HG03469 (cell line): Measurements from ENCODE around the gene C1orf94.

Experiments
- ATAC-seq: cut with Tn5 transposase; IDR thresholded peaks from one replicate; pipeline ENCODE4 v1.9.1; 2021; ENCODE audit warnings: mild to moderate bottlenecking, moderate library complexity, moderate number of reproducible peaks; ENCODE audit not compliant: unreplicated experiment

The C1orf94 gene, protein sequence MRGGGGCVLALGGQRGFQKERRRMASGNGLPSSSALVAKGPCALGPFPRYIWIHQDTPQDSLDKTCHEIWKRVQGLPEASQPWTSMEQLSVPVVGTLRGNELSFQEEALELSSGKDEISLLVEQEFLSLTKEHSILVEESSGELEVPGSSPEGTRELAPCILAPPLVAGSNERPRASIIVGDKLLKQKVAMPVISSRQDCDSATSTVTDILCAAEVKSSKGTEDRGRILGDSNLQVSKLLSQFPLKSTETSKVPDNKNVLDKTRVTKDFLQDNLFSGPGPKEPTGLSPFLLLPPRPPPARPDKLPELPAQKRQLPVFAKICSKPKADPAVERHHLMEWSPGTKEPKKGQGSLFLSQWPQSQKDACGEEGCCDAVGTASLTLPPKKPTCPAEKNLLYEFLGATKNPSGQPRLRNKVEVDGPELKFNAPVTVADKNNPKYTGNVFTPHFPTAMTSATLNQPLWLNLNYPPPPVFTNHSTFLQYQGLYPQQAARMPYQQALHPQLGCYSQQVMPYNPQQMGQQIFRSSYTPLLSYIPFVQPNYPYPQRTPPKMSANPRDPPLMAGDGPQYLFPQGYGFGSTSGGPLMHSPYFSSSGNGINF

DNA sequence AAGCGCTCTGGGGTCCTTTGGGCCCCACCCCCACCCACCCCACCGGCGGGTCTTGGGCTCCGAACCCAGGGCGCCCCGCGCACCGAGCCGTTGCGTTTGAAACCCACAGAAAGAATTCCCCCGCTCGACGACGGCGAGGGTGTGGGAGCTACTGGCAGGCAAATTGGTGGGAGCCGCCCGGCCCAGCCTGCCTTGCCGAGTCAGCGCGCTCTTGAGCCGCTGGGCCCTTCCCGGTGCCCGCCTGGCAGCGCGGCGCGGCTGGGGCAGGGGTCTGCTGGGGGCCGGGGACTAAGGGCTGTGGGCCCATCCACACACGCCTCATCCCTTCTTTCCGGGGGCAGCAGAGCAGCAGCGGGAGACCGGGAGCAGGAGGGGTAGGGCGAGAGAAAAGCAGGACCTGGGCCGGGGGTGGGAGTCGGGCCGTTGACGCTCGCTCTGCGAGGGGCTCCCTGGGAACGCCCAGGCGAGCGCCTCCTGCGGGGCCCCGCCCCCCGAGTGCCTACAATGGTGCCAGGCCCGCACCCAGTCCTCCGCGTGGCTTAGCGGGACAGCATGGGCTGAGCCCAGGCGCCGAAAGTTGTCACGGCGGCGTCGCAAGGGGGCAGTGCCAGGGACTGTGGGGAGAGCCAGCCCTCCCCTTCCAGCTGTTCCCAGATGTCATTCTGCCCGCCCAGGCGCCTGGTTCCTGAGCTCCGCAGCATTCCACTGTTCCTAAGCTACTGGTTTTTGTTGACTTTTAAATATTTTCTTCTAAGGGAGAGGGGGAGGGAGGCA is at the start of gene C1orf94:
C1orf94 (plus strand) TSS at position 78 of the 774 bp plus-strand sequence. CDS start 883 bp downstream, outside the sequence.
- ATAC-seq: no peak

DNA sequence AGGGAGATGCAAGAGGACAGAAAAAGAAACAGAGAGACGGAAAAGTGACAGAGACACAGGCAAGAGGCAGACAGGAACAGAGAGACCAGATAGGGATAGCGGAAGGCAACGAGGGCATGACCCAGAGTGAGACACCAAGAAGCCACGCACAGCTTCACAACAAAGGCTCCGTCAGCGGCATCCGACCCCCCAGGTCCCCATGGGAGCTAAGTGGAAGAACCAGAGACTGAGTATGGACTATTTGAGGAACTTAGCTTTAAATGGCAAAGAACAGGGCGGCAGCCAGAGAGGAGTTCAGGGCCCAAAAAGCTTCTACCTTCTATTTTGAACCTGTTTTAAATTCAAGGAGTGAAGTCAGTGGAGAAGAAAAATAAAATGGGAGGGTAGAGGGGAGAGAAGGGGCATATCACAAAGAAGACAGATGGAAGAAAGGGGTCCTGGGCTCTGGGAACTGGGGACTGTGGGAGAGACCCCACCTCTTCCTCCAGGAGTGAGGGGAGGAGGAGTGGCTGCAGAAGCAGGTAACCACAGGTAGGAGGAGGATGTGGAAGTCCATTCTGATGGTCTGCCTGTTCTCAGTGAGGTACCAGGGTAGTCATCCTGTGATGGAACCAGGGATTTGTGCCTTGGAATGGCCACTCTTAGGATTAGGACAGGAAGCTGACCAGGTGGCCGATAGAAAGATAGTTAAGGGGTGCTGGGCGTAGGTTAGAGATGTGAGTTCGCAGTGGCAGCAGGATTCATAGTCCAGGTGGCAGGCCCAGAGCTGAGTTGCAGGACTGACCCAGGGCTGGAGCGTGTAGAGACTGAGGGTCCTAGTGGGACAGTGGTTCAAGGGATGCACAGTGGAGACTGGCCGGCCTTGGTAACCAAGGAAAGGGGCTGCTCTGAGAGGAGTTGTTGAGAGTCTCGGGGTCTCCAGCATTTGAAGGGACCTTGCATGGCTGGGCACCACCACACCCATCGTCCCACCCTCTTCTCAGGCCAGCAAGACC is 49.4 kb upstream of the C1orf94 start:
- no peak for ATAC-seq

DNA sequence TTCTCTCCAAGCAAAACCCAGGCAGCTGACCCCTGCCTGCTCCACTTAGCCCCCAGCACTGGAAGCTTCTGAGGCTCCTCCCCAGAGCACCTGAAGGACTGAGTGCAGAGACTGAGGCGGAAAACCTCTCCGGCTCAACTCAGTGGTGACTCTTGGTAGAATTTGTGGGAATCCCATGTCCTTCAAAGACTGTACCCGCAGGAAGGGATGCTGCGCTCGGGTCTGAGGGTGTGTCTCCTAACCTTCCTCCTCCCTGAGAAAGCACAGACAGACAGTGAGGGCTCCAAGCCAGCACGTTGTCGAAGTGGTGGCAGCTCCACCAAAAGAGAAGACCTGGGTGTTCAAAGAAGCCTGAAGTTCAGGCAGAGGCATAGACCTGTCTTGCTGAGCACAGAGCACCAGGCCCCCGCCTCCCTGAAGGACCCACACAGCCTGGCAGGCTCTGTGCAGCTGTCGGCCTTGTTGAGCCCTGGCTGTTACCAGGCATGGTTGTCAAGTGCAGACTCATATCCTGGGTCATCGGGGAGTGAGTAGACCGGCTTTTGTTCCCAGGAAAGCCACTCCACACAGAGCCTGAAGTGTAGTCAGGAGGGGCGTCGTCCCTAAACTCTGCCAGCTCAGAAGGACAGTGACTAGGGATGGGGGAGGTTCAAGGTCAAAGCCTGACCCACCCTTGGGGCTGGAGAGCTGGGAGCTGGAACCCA is 48.4 kb upstream of the C1orf94 start:
- ATAC-seq: no peak

DNA sequence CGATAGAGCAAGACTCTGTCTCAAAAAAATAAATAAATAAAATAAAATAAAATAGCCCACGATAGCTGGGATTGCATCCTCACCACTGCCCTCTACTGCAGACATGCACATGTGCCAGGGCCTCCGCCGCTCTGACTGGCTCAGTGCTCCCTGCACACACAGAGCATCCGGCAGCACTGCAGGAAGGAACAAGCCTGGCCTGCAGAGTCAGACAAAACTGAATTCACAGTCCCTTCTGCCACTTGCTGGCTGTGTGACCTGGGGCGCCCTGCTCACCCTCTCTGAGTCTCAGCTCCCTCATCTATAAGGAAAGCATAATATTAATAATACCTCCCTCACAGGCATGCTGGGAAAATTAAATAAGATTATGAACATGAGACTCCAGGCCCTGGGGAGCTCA is 47.1 kb upstream of the C1orf94 start:
- no peak for ATAC-seq

DNA sequence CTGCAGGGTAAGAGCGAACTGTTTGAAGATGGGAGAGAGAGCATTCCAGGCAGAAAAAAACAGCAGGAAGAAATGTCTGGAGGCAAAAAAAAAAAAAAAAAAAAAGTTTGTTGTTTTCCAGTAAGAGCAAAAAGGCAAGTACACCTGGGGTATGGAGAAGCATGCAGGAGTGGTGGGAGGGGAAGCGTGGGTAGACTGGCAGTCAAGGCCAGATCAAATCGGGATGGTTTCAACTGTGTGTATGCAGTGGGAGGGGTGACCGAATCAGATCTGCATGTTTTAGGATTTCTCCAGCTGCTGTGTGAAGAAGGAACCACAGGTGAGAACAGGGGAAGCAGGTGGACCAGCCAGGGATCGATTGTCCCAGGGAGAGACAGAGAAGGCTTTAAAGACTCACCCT is 46.4 kb upstream of the C1orf94 start:
- ATAC-seq: no peak

DNA sequence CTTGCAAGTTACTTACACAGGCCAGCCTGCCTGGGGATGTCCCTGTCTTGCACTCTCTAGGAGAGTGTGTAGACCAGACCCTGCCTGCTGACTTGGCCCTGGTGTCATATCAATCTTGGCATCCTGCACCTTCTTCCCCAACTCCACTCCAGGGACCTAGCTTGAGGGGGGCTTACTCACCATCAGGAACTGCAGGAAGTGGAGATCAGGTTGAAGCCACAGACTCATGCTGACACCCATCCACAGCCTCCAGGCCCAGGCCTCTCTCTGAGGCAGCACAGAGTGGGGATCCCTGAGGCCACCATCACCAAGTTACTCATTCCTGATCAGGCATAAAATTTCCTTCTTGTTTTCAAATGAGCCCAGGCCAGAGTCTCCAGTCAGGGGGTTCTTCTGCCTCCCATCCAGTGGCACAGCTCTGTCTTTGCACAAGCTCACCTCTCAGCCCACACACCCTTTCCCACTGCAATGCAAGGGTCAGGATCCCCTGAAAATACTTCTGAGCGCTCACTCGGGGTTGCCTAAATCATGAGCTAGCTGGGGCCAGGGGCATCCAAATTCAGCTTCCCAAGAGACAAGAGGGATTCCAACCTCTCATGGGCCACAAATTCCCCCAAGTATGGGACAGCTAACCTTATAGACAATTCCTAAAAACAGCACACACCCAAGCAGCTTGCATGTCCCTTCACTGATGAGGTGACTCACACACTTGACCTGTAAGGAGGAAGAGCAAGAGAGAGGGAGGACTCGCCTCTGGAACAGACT is 45.1 kb upstream of the C1orf94 start:
- ATAC-seq: no peak

DNA sequence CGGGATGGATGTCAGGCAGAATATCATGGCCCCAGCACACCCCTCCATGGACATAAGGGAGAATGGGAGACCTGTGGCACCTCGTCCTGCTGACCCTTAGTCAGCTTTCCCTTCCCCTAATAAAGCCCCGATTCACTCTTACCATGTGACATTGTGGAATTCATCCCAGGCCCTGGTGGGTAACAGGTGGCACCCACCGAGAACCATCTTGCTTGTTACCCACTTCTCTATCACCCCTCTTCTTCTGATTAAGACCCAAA is 44.6 kb upstream of the C1orf94 start:
- ATAC-seq: no peak

DNA sequence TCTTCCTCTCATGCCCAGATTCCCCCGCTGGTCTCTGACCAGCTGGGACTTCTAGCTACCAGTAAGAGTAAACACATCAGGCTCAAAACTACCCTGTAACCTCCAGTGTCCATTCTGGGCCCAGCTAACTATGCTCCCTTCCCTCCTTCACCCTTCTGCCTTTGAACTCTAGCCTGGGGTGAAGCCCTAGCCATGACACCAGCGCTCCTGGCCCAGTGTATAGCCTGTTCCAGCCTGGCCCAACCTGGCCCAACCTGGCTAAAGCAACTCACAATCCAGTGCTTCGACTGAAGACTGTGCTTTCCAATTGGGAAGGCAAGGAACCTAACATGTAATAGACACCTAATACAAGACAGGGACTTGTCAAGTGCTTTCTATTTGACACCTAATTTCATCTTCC is 39.3 kb upstream of the C1orf94 start:
- ATAC-seq: no peak

DNA sequence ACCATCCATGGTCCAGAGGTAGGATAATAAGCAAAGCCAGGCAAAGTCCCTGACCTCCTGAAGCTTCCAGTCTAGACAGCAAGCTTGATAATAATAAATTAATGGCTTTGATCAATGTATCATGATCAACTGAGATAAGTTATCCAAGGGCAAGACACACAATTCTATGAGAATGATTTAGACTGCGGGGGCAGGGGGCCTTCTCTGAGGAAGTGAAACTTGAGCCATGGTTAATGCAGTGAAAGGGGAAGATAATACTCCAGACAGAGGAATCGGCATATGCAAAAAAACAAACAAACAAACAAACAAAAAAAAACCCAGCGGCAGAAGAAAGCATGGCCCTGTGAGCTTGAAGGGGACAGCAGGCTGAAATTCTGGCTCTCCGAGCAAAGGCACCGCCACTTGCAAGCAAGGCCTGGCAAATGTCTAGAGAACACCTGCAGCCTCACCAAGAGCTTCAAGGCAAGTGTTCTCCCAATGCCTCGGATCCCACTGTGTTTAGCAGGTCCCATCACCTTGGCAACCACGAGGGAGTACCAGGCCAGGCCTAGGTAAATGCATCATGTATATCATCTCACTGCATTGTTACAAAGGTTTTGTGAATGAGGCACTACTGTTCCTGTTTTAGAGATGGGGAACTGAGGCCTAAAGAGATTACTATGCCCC is 36.6 kb upstream of the C1orf94 start:
- no peak for ATAC-seq

DNA sequence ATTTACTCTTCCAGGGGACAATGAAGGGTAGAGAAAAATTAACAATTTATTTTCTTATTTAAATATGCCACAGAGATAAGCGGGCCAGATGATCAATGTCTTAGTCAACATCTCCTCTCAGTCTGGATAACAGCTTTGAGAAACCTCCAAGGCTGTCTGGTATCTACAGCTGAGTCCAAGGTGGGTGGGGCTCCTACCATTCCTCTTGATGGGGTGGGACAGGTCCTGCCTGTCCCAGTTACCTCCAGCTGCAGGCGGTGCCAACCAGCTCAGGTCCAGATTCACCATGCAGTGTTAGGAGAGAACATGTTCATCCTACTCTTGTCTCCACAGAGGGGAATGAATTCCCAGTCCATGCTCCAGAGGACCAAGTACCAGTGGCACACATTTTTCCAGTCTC is 32.7 kb upstream of the C1orf94 start:
- no peak for ATAC-seq

DNA sequence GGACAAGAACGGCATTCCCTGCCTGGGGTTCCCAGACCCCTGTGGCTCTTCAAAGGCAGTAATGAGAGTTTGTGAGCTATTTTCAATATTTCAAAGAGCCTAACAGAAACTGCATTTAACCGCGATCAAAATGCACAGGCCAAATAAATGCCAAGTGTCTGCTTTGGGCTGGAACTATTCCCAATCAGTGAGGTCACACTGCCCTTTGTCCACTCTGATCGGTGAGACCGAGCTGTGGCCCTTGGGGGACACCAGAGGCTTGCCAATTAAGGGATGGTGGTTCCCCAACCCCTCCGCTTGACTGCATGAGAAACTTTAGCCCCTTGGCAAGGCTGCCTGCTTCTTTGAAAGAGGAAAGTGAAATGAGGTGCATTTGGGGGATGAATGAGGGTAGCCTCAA is 31.9 kb upstream of the C1orf94 start:
- no peak for ATAC-seq

DNA sequence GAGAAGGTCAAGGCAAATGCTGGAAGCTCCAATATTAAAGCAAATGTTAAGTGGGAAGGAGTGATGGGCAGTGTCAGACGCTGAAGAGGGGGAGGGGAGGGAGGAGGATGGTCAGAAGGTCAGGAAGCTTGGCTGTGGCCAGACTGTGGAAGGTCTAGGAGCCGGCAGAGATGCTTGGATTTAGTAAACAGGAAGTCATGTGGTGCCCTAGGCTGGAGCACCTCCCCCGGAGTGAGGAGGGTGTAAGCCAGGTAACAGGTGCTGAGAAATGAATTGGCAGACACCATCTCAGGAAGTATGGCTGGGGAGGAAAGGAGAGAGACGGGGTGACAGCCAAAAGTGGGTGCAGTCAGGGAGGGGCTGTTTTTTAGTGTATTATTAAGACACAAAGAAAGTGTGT is 29.4 kb upstream of the C1orf94 start:
- no peak for ATAC-seq

DNA sequence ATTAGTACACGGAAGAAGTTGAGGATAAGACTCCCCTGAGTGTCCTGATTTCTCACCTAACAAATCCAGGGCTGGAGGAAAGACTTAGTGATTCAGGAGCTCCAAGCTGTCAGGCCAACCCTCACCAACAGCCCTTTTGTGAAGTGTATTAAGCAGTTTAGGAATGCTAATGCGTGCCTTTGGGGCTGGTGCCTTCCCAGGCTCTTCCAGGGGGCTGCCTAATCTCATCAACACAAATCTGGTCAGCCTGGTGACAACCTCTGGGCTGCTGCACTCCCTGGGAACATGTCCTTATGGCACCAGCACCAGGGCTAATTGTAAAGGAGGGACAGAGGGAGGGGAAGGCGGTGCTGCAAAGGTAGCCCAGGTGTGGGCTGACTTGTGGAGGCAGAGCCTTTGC is 27.2 kb upstream of the C1orf94 start:
- ATAC-seq: no peak

DNA sequence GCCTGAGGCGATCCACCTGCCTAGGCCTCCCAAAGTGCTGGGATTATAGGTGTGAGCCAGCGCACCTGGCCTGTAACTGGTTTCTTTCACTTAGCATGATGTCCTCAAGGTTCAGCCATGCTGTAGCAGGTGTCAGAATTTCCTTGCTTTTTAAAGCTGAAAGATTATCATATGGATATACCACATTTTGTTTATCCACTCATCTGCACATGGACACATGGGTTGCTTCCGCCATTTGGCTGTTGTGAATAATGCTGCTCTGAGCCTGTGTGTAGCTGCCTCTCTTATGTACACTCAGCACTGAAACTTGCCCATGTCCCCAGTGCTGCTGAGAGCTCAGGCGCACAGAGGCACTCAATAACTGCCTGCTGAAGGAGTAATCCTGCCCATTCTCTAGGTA is 23.5 kb upstream of the C1orf94 start:
- ATAC-seq: no peak

DNA sequence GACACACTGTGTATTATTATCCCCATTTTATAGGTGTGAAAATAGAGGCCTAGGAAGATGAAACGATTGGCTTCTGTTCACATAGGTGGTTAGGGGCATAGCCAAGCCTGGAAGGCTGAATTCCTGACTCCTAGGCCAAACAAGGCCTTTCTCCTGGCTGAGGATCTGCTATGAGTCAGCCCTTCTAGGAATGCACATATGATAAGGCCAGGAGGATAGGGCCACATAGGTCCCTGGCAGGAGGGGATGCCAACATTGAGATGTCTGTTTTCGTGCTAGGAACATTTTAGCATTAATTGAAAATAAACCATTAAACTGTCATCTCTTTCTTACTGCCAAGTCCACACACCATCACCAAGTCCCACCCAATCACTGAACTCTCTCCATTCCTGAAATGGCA is 20.8 kb upstream of the C1orf94 start:
- no peak for ATAC-seq

DNA sequence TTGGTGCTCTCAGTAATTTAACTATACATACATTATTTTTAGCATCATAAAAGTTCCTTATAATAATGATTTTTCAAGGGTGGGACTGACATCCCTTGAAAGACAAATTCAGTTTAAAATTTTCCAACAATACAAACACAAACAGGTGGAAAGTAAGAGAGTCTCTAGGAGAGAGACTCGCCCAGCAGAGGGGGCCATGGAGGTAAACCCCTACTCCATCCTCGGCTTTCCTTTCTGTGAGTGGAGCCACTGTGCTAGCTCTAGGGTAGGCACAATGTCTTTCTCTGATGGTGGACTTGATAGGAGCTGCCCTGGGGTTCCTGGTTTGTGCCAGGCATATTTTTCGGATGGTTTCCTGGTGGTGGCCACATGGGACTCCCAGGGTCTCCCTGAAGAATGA is 20.0 kb upstream of the C1orf94 start:
- ATAC-seq: no peak

DNA sequence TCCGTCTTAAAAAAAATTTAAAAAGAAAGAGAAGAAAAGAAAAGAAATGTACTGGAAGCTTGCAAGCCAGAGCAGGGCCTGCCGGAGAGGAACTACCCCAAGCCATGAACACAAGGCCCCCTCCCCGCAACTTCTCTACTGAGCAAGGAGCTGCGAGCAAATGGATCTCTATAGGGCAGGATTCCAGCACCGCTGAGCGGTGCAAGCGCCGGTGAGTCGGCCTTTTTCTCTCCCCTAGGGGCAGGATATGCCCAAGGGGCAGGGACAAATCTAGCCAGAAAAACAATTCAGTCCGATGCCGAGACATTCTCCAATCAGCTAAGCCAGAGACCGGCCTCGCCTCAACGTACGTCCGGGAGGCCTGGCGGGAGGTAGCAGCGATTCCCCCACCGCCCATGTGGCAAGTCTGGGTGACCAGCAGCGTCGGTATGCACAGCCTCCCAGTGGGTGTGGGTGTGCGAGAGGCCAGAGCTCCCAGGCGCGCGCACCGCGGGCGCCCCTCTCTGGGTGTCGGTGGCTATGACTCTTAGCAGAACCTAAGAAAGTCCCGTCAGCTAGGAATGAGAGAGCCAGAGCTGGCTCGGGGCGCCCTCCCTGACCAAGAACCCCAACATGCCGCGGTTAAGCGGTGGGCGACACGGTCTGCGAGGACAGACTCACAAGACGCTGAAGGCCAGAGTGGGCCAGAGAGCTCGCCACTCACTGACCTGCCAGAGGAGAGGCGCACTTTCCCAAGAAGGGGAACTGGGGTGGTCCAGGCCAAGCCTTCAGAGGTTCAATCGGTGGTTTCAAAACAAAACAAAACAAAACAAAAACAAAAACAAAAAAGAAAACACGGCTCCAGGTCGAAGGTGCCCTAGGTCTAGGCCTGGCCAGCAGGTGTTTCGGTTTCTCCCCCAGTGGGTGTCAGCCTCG is 13.6 kb upstream of the C1orf94 start:
- ATAC-seq: no peak
